ENCODE data around the gene CLIC1.
A peak's percentile ranks its signal among the peaks of the same experiment; 100 is the strongest.

The CLIC1 gene

GRCh38 chr6:31713991-31714684 is 22.2 kb downstream of the CLIC1 start (continued):
- TF ChIP-seq ZBTB44 (tag by site-specific recombination; IDR thresholded peaks at IDR 0.05) = no peak
- TF ChIP-seq KLF7 (tag by site-specific recombination; IDR thresholded peaks at IDR 0.05; ENCODE audit: borderline replicate concordance) = 0 out of 2 replicates have a peak, but pooled peaks have one; percentile 37
- no peak for TF ChIP-seq ZFP3 (tag by site-specific recombination; IDR thresholded peaks at IDR 0.05; ENCODE audit: low read depth)
- TF ChIP-seq KLF17 (tag by site-specific recombination; IDR thresholded peaks at IDR 0.05) = peak; percentile 96
- peak; percentile 98 for TF ChIP-seq ZNF398 (tag by site-specific recombination; IDR thresholded peaks at IDR 0.05)

GRCh38 chr6:31713465-31713864 is 22.9 kb downstream of the CLIC1 start:
- no peaks in the 10 kb centered on the region for H3K9me3 ChIP-seq (ENCODE audit: control insufficient read depth, insufficient read depth, low read depth, low read length)
- H3K4me3 ChIP-seq (ENCODE audit: low read depth, low read length) = no peak overlapping the region
- ChIA-PET POLR2A (interaction anchor here (1.0 to 2.3 kb wide), 5 partner anchors 10 to 114 kb away, joined by 3 to 10 read pairs (median 4); partner anchors contain the start of genes ABHD16A, HSPA1B and MSH5), CTCF (interaction anchor here (1.0 kb wide), 1 partner anchor 21 kb away, joined by 4 read pairs; no protein-coding TSS in a partner anchor)
- H3K4me1 ChIP-seq (ENCODE audit: control insufficient read depth, insufficient read depth, low read length) = peaks cover 4% of the 10 kb centered on the region
- no peaks in the 10 kb centered on the region for H3K36me3 ChIP-seq (ENCODE audit: control insufficient read depth in 2 of 2, insufficient read depth in 1 of 2, low read length in 2 of 2)
- no peak overlapping the region for H3K27ac ChIP-seq (ENCODE audit: extremely low read depth, low read depth, low read length)
- peak; percentile 47; the same call in 1 of the 2 replicates for TF ChIP-seq PRDM10 (tag by site-specific recombination; IDR thresholded peaks at IDR 0.05)
- no peak for TF ChIP-seq INSM2 (tag by site-specific recombination; IDR thresholded peaks at IDR 0.05)

GRCh38 chr6:31712296-31712695 is 24.0 kb downstream of the CLIC1 start:
- H3K4me1 ChIP-seq (ENCODE audit: control insufficient read depth, insufficient read depth, low read length) = peaks cover 4% of the 10 kb centered on the region
- no peaks in the 10 kb centered on the region for H3K9me3 ChIP-seq (ENCODE audit: control insufficient read depth, insufficient read depth, low read depth, low read length)
- CTCF ChIA-PET = interaction anchor here (0.7 to 1.2 kb wide), 2 partner anchors 60 to 240 kb away, joined by 3 to 5 read pairs; no protein-coding TSS in a partner anchor
- no peaks in the 10 kb centered on the region for H3K36me3 ChIP-seq (ENCODE audit: control insufficient read depth in 2 of 2, insufficient read depth in 1 of 2, low read length in 2 of 2)
- H3K27ac ChIP-seq (ENCODE audit: extremely low read depth, low read depth, low read length) = no peak overlapping the region
- POLR2A ChIA-PET = interaction anchor here (0.5 to 2.3 kb wide), 9 partner anchors 9 to 120 kb away, joined by 3 to 12 read pairs (median 4); partner anchors contain the start of genes ABHD16A, DDAH2, HSPA1B and MSH5
- no peak overlapping the region for H3K4me3 ChIP-seq (ENCODE audit: low read depth, low read length)
- no peak for TF ChIP-seq ZBTB49 (tag by site-specific recombination; IDR thresholded peaks at IDR 0.05; ENCODE audit: low read depth)
- no peak for TF ChIP-seq ZNF426 (tag by site-specific recombination; IDR thresholded peaks at IDR 0.05)
- TF ChIP-seq ZNF747 (tag by site-specific recombination; IDR thresholded peaks at IDR 0.05) = no peak
- no peak for TF ChIP-seq ZNF354C (tag by site-specific recombination; IDR thresholded peaks at IDR 0.05; ENCODE audit: borderline replicate concordance, low read depth)
- TF ChIP-seq EGR2 (tag by site-specific recombination; IDR thresholded peaks at IDR 0.05; ENCODE audit: low read depth) = 0 out of 2 replicates have a peak, but pooled peaks have one; percentile 13
- no peak for TF ChIP-seq ZNF529 (tag by site-specific recombination; IDR thresholded peaks at IDR 0.05; ENCODE audit: insufficient replicate concordance)
- no peak for TF ChIP-seq ZNF266 (tag by site-specific recombination; IDR thresholded peaks at IDR 0.05; ENCODE audit: low read depth)
- peak; percentile 50 for TF ChIP-seq ZFHX2 (tag by site-specific recombination; conservative IDR thresholded peaks at IDR 0.05)
- no peak for TF ChIP-seq ZNF18 (tag by site-specific recombination; IDR thresholded peaks at IDR 0.05)

Data from HEK293 (cell line).